Gastrocnemius medialis (tissue), 4 donors: ENCODE data around the gene EPHA4. TPM values are rescaled to one million over a fixed set of nuclear protein-coding genes. Genes with fewer than 3 reads are reported as not detected.

Experiments
- ATAC-seq, 2 donors: fragments of 150-250 bp; one replicate each; pipeline ENCODE4 v1.9.1; 2016
- DNase-seq, 2 donors: peaks; one replicate each; pipeline ENCODE4 v3.0.0-alpha.2; 2019
- H3K27ac ChIP-seq, 4 donors: fragments of 200-600 bp; sonication (generic); 1 replicate in 1 of 4; 2 replicates in 3 of 4; pipeline ENCODE4 v1.5.1; 2016 to 2018; ENCODE audit warnings: mild to moderate bottlenecking in 2 of 4, moderate library complexity in 1 of 4
- H3K27me3 ChIP-seq, 3 donors: fragments of 200-600 bp; sonication (generic) in 2 of 3; 1 replicate in 1 of 3; 2 replicates in 2 of 3; pipeline versions ENCODE4 v1.5.1 to v1.6.0; 2016 to 2019; ENCODE audit warnings: mild to moderate bottlenecking in 1 of 3, moderate library complexity in 1 of 3
- H3K36me3 ChIP-seq, 2 donors: fragments of 200-600 bp; sonication (generic) in 1 of 2; one replicate each; pipeline ENCODE4 v1.5.1; 2017 to 2018
- H3K4me1 ChIP-seq, 2 donors: fragments of 200-600 bp; sonication (generic) in 1 of 2; one replicate each; pipeline ENCODE4 v1.5.1; 2016 to 2017; ENCODE audit warnings: mild to moderate bottlenecking in 2 of 2
- H3K4me3 ChIP-seq, 4 donors: fragments of 200-600 bp; sonication (generic) in 3 of 4; 1 replicate in 1 of 4; 2 replicates in 3 of 4; pipeline ENCODE4 v1.5.1; 2016 to 2019; ENCODE audit warnings: mild to moderate bottlenecking in 2 of 4
- H3K9me3 ChIP-seq, 3 donors: fragments of 200-600 bp; sonication (generic) in 2 of 3; 1 replicate in 1 of 3; 2 replicates in 2 of 3; pipeline ENCODE4 v1.5.1; 2016 to 2019
- POLR2A ChIP-seq, 2 donors: fragments of 450-650 bp; IDR thresholded peaks; one replicate each; pipeline ENCODE4 v1.6.1; 2017; ENCODE audit warnings: antibody characterized with exemption in 2 of 2, mild to moderate bottlenecking in 2 of 2, moderate library complexity in 2 of 2
- in situ Hi-C, 4 donors: fragments of 200-750 bp; cut with MboI; loops; one replicate each; pipeline versions ENCODE4 v1.15.0 to v1.8.0; 2017; ENCODE audit warnings: low sequenced_read_pairs in 4 of 4
- intact Hi-C: fragments of 100-400 bp; cut with DNase I; formaldehyde crosslinking; loops from one replicate; pipeline ENCODE4 v1.15.1; 2023; ENCODE audit warnings: low total_unique reads
- total RNA-seq, 4 donors: library from RNA; depleted of rRNA; stranded (reverse); fragments of >200 nt; gene quantifications; one replicate each; pipeline versions ENCODE4 v1.1.0 to v1.2.3, GENCODE V29; 2016
- TF ChIP-seq, protein P1 (sequence below), 5 experiments: fragments of 450-650 bp in 3 of 5; fragments of 200-600 bp in 2 of 5; sonication (generic) in 2 of 5; IDR thresholded peaks in 4 of 5; conservative IDR thresholded peaks in 1 of 5; 1 replicate in 4 of 5; 2 replicates in 1 of 5; pipeline ENCODE4 v1.5.1; 2016 to 2019; ENCODE audit warnings: antibody characterized with exemption in 5 of 5, mild to moderate bottlenecking in 3 of 5, moderate library complexity in 3 of 5

The EPHA4 gene
- total RNA-seq, 4 donors from 2014 or later = 6.3 to 18.8 (median 13.0) TPM

GRCh38 chr2:221571551-221572218, 419 bp downstream of the EPHA4 start:
- no peak for TF ChIP-seq POLR2A (IDR thresholded peaks at IDR 0.05)
- TF ChIP-seq, protein P1, sequence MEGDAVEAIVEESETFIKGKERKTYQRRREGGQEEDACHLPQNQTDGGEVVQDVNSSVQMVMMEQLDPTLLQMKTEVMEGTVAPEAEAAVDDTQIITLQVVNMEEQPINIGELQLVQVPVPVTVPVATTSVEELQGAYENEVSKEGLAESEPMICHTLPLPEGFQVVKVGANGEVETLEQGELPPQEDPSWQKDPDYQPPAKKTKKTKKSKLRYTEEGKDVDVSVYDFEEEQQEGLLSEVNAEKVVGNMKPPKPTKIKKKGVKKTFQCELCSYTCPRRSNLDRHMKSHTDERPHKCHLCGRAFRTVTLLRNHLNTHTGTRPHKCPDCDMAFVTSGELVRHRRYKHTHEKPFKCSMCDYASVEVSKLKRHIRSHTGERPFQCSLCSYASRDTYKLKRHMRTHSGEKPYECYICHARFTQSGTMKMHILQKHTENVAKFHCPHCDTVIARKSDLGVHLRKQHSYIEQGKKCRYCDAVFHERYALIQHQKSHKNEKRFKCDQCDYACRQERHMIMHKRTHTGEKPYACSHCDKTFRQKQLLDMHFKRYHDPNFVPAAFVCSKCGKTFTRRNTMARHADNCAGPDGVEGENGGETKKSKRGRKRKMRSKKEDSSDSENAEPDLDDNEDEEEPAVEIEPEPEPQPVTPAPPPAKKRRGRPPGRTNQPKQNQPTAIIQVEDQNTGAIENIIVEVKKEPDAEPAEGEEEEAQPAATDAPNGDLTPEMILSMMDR (IDR thresholded peaks at IDR 0.05 in 4 of 5, conservative IDR thresholded peaks at IDR 0.05 in 1 of 5) = no peak
- Histone ChIP-seq H3K4me1 (peaks cover 21 to 24% of the 10 kb centered on the region in 2 donors), H3K9me3 (no peaks in the 10 kb centered on the region), H3K36me3 (no peaks in the 10 kb centered on the region), H3K27ac (peak overlapping the region; percentile 65 to 88 (median 80)), H3K4me3 (peak overlapping the region; percentile 86 to 95 (median 90)), H3K27me3 (no peaks in the 10 kb centered on the region)
- in situ Hi-C loops = loop anchor here in 2 of 4 donors (5.0 to 25.0 kb wide), 2 partner anchors 884 to 1834 kb away; no protein-coding TSS in a partner anchor
- DNase-seq (peak in 1 of 2 donors; percentile 8), ATAC-seq (peak; percentile 14 to 22)
- intact Hi-C loops = loop anchor here (2.0 to 10.0 kb wide), 2 partner anchors 127 to 1835 kb away; no protein-coding TSS in a partner anchor

GRCh38 chr2:221571025-221571550, 1.0 kb downstream of the EPHA4 start:
- no peaks in the 10 kb centered on the region for H3K27me3 ChIP-seq
- no peaks in the 10 kb centered on the region for H3K9me3 ChIP-seq
- no peak for TF ChIP-seq POLR2A (IDR thresholded peaks at IDR 0.05)
- TF ChIP-seq, protein P1 (IDR thresholded peaks at IDR 0.05 in 4 of 5, conservative IDR thresholded peaks at IDR 0.05 in 1 of 5) = no peak
- intact Hi-C loops = loop anchor here (10.0 kb wide), 1 partner anchor 126 kb away; no protein-coding TSS in a partner anchor
- peak overlapping the region in 3 of 4 donors; percentile 65 to 88 (median 85) for H3K27ac ChIP-seq
- no peak for ATAC-seq
- in situ Hi-C loops = loop anchor here in 2 of 4 donors (5.0 to 25.0 kb wide), 2 partner anchors 884 to 1834 kb away; no protein-coding TSS in a partner anchor
- no peaks in the 10 kb centered on the region for H3K36me3 ChIP-seq
- peak overlapping the region; percentile 86 to 95 (median 90) for H3K4me3 ChIP-seq
- DNase-seq = no peak
- peaks cover 21 to 24% of the 10 kb centered on the region in 2 donors for H3K4me1 ChIP-seq

DNA sequence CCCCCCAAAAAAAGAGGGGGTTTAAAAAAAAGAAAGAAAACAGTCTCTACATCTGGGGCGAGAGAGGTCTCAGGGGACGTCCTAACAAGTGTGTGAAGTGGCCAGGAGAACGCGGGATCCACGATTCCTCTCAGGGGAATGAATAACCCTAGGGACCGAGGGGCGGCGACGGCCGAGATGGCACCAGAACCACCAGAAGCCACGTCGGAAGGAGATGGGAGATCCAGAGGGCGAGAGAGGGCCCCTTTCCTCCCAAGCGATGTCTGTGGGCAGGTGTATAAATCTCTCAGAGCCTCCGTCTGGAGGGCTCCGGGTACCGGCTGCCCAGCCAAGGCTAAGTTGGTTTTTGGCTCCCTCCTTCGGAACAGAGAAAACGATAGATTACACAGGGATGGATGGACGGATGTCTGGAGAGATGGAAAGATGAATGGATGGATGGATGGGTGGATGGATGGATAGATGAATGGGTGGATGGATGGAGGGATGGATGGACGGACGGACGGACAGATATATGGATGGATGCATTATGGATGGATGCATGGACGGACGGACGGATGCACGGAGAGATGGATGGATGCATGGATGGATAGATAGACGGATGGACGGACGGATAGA, 1.7 kb downstream of the EPHA4 start:
- no peaks in the 10 kb centered on the region for H3K27me3 ChIP-seq
- H3K4me1 ChIP-seq = peaks cover 21 to 24% of the 10 kb centered on the region in 2 donors

DNA sequence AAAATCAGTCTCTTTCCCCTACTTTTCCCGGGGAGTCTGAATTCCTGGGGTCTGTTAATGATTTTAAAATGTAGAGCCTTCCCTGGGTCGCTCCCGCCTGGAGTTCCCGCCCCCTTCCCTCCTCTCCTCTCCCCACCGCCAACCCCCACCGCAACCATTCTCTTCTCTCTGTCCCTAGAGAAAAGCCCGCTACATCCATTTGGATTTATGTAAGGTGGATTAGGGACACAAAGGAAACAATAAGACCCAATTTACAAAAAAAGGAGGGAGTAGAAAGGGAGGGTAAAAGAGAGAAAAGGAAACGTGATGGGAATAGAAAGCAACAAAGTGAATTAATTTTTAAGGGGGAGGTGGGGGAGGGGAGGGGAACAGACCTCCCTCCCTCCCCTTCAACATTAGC, 2.2 kb downstream of the EPHA4 start:
- H3K4me1 ChIP-seq = peaks cover 21 to 24% of the 10 kb centered on the region in 2 donors
- intact Hi-C loops (loop anchor here (10.0 kb wide), 1 partner anchor 125 kb away; no protein-coding TSS in a partner anchor), in situ Hi-C loops (loop anchor here in 2 of 4 donors (5.0 to 25.0 kb wide), 2 partner anchors 883 to 1833 kb away; no protein-coding TSS in a partner anchor)
- no peak for ATAC-seq
- no peak for DNase-seq
- no peaks in the 10 kb centered on the region for H3K9me3 ChIP-seq
- peak overlapping the region; percentile 86 to 95 (median 90) for H3K4me3 ChIP-seq
- TF ChIP-seq, protein P1 (IDR thresholded peaks at IDR 0.05 in 4 of 5, conservative IDR thresholded peaks at IDR 0.05 in 1 of 5) = no peak
- TF ChIP-seq POLR2A (IDR thresholded peaks at IDR 0.05) = no peak
- H3K27me3 ChIP-seq = no peaks in the 10 kb centered on the region
- H3K36me3 ChIP-seq = no peaks in the 10 kb centered on the region
- H3K27ac ChIP-seq = no peak overlapping the region

More for the DNA sequence above, 1.7 kb downstream of the EPHA4 start:
- Histone ChIP-seq H3K36me3 (no peaks in the 10 kb centered on the region), H3K27ac (no peak overlapping the region), H3K4me3 (peak overlapping the region; percentile 86 to 95 (median 90)), H3K9me3 (no peaks in the 10 kb centered on the region)
- no peak for ATAC-seq
- intact Hi-C loops (loop anchor here (10.0 kb wide), 1 partner anchor 126 kb away; no protein-coding TSS in a partner anchor), in situ Hi-C loops (loop anchor here in 2 of 4 donors (5.0 to 25.0 kb wide), 2 partner anchors 883 to 1833 kb away; no protein-coding TSS in a partner anchor)
- TF ChIP-seq, protein P1 (IDR thresholded peaks at IDR 0.05 in 4 of 5, conservative IDR thresholded peaks at IDR 0.05 in 1 of 5) = no peak
- DNase-seq = no peak
